Endothelial cell of hepatic sinusoid (primary cell): ENCODE results near the gene NEUROG2.
"Not testable (repeated sequence)": the region's sequence is repeated elsewhere in the genome, so short reads cannot be mapped to it uniquely, and the experiment has no call there.

ENCODE experiments used
- in situ Hi-C: cut with HindIII; loops from 2 replicates; pipeline ENCODE4 v1.10.0; 2017; ENCODE audit warnings: low sequenced_read_pairs

NEUROG2 gene

GRCh38 chr4:112492321-112492720, 23.7 kb downstream of the NEUROG2 start:
- in situ Hi-C loops = no loop called here

GRCh38 chr4:112490808-112491207, 25.2 kb downstream of the NEUROG2 start:
- in situ Hi-C loops = not testable (repeated sequence)

- in situ Hi-C loops = loop anchor here (10.0 kb wide), 1 partner anchor 59 kb away; no protein-coding TSS in a partner anchor
Measured at GRCh38 chr4:112485930-112486329, 30.1 kb downstream of the NEUROG2 start.

- in situ Hi-C loops = no loop called here
Measured at GRCh38 chr4:112473985-112474384, 42.0 kb downstream of the NEUROG2 start.

GRCh38 chr4:112472318-112472717, 43.7 kb downstream of the NEUROG2 start:
- in situ Hi-C loops = no loop called here
